GM12892 (cell line): ENCODE results near the gene IL17RC.

Experiments used
- POLR2A ChIP-seq: IDR thresholded peaks from 2 replicates; pipeline ENCODE4 v1.6.1; 2011; ENCODE audit warnings: low read depth, low read length, control low read depth
- POLR2AphosphoS5 ChIP-seq: IDR thresholded peaks from 2 replicates; pipeline ENCODE4 v1.6.1; 2011; ENCODE audit warnings: low read depth, low read length, control low read depth
- TAF1 ChIP-seq: IDR thresholded peaks from 2 replicates; pipeline ENCODE4 v1.6.1; 2011; ENCODE audit warnings: low read depth, mild to moderate bottlenecking, control low read depth, low read length, borderline replicate concordance

DNA sequence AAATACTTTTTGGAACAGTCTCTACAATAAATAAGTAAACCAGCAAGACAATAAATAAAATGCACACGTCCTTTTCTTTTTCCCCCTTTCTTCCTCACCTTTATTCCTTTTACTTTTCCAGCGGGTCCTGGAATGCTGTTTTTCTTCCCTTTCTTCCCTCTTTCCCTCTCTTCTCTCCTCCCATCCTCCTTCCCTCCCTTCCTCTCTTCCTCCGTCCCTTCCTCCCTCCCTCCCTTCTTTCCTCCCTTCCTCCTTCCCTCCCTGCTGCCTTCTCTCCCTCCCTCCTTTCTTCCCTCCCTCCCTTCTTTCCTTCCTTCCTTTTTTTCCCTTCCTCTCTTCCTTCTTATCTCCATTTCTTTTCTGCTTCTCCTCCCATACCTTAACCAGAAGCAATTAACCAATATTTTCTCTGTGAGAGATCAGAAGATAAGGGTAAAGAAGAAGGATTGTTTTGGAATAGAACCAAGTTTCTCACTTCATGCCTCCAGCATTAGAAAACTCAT, 17.6 kb upstream of the IL17RC start:
- TF ChIP-seq POLR2A (no peak), POLR2AphosphoS5 (no peak), TAF1 (no peak)
